SK-N-MC (cell line): ENCODE data around the gene IPMK.

Experiments used
- EZH2 ChIP-seq: fragments of 200-600 bp; sonication (generic); IDR thresholded peaks from one replicate; pipeline ENCODE4 v1.6.1; 2017; ENCODE audit warnings: antibody characterized with exemption
- FOXP2 ChIP-seq: optimal IDR thresholded peaks from 2 replicates; pipeline ENCODE3; 2011; ENCODE audit warnings: mild to moderate bottlenecking, moderate library complexity; ENCODE audit not compliant: insufficient read depth; ENCODE audit errors: extremely low read length, control extremely low read depth
- POLR2AphosphoS5 ChIP-seq: IDR thresholded peaks from 2 replicates; pipeline ENCODE4 v1.6.1; 2012; ENCODE audit warnings: mild to moderate bottlenecking, low read depth, low read length, borderline replicate concordance

DNA sequence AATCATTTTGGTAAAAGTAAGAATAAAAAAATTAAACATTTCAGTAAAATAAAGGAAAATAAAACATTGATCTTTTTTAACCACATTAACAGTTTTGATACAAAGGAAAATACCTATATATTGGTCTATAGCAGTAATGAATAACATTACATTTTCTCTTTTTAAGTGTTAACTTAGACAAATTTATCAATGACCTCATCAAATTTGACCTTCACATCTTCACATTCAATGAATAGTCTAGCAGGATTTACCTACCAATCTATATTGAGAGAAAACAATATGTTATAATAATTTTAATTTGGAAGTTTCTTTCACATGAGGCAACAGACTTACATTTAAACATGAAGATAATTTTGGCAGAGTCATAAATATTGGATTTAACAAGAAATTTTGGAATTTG lies 49.2 kb upstream of the IPMK start:
- TF ChIP-seq EZH2 (no peak), POLR2AphosphoS5 (no peak), FOXP2 (no peak)
